A204.1 (cell line): ENCODE results near the gene PRM2.

Experiments
- FAIRE-seq: peaks from 2 replicates; lab custom pipeline; 2012; peaks lifted over from hg19 to GRCh38; lab: Jason Lieb, UNC

The PRM2 gene

DNA sequence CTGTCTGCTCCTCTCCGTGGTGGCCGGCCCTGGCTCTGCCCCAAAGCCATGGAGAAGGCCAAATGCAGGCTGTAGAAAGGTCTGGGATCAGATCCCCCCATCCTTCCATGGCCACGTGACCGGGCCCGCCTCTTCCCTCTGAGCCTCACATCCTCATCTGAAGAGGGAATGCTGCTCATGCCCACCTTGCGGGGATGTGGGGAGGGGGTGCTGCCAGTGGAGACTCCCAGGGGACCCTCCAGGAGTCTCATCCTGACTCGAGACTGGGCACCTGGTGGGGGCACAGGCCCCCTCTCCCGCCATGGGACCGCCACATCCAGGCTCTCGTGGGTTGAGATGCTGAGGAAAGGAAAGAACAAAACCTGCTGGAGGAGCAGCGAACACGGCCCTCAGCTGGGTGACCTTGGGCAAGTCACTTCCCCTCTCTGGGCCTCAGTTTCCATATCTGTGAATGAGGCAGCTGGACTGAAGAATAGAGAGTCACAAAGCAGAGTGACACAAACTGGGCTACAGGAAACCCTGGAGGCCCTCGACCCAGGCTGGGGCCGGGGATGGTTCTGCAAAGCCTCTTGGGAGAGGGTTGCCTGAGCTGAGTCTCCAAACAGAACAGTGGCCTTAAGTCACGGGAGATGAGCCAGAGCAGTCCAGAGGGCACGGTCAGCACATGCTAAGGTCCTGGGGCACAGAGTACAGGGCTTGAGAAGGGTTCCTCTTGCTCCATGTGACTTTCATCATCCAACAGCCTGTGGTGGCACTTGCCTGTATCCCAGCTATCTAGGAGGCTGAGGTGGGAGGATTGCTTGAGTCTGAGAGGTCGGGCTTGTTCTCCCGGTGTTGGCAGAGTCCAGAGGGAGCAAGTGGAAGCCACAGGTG, 50.4 kb downstream of the PRM2 start:
- no peak for FAIRE-seq
